GM23248 (cell line): ENCODE results near the gene UBE2D1. TPM values are rescaled to one million over a fixed set of nuclear protein-coding genes. Genes with fewer than 3 reads are reported as not detected.

Source experiments
- DNase-seq: peaks from one replicate; pipeline ENCODE4 v3.0.0-alpha.2; 2015
- H2AFZ ChIP-seq: fragments of 200-600 bp; sonication (generic); 2 replicates; pipeline ENCODE4 v1.6.1; 2016; ENCODE audit warnings: antibody characterized with exemption
- H3F3A ChIP-seq: fragments of 200-600 bp; sonication (generic); 2 replicates; pipeline ENCODE4 v1.6.1; 2016; ENCODE audit warnings: mild to moderate bottlenecking, antibody characterized with exemption, mixed run types; ENCODE audit not compliant: insufficient read depth
- H3K27ac ChIP-seq: fragments of 200-600 bp; sonication (generic); 2 replicates; pipeline ENCODE4 v1.5.1; 2016; ENCODE audit warnings: mild to moderate bottlenecking
- H3K27me3 ChIP-seq: fragments of 200-600 bp; sonication (generic); replicated peaks from 2 replicates; pipeline ENCODE4 v1.6.1; 2016; ENCODE audit warnings: mild to moderate bottlenecking; ENCODE audit not compliant: insufficient read depth
- H3K36me3 ChIP-seq: fragments of 200-600 bp; sonication (generic); 2 replicates; pipeline ENCODE4 v1.6.1; 2016; ENCODE audit warnings: low read depth, mild to moderate bottlenecking
- H3K4me1 ChIP-seq: fragments of 200-600 bp; sonication (generic); 2 replicates; pipeline ENCODE4 v1.6.1; 2016; ENCODE audit warnings: mild to moderate bottlenecking; ENCODE audit not compliant: insufficient read depth
- H3K4me2 ChIP-seq: fragments of 200-600 bp; sonication (generic); one replicate; pipeline ENCODE4 v1.6.1; 2016; ENCODE audit warnings: mild to moderate bottlenecking; ENCODE audit not compliant: unreplicated experiment
- H3K4me3 ChIP-seq: fragments of 200-600 bp; sonication (generic); 2 replicates; pipeline ENCODE4 v1.5.1; 2016; ENCODE audit warnings: mild to moderate bottlenecking
- H3K79me2 ChIP-seq: fragments of 200-600 bp; sonication (generic); 2 replicates; pipeline ENCODE4 v1.6.1; 2016; ENCODE audit warnings: mild to moderate bottlenecking; ENCODE audit not compliant: insufficient read depth
- H3K9ac ChIP-seq: fragments of 200-600 bp; sonication (generic); 2 replicates; pipeline ENCODE4 v1.6.1; 2016; ENCODE audit warnings: mild to moderate bottlenecking
- H3K9me2 ChIP-seq: fragments of 200-600 bp; sonication (generic); 2 replicates; pipeline ENCODE4 v1.6.1; 2016; ENCODE audit warnings: mixed run types, mild to moderate bottlenecking, moderate library complexity; ENCODE audit not compliant: insufficient read depth
- H3K9me3 ChIP-seq: fragments of 200-600 bp; sonication (generic); one replicate; pipeline ENCODE4 v1.6.1; 2017; ENCODE audit warnings: low read depth
- H4K20me1 ChIP-seq: fragments of 200-600 bp; sonication (generic); 2 replicates; pipeline ENCODE4 v1.6.0; 2016; ENCODE audit not compliant: insufficient read depth
- EZH2 ChIP-seq: fragments of 200-600 bp; sonication (generic); IDR thresholded peaks from 2 replicates; pipeline ENCODE4 v1.6.1; 2018; ENCODE audit warnings: antibody characterized with exemption, mild to moderate bottlenecking; ENCODE audit not compliant: insufficient read depth, poor library complexity, severe bottlenecking
- EZH2phosphoT487 ChIP-seq: fragments of 200-600 bp; sonication (generic); IDR thresholded peaks from 2 replicates; pipeline ENCODE4 v1.6.1; 2018; ENCODE audit warnings: antibody characterized with exemption, moderate library complexity, mild to moderate bottlenecking, low read depth; ENCODE audit not compliant: insufficient read depth
- WGBS, 2 experiments: methylation state at CpG; one replicate each; pipeline ENCODE4 v1.1.6; 2015 to 2017; ENCODE audit warnings: low lambda C conversion rate in 2 of 2, low coverage in 1 of 2; ENCODE audit errors: missing lambda C conversion rate in 2 of 2; 5-methylcytosine and 5-hydroxymethylcytosine counted together
- in situ Hi-C: fragments of 300-500 bp; cut with MboI; formaldehyde crosslinking; loops from 2 replicates; pipeline ENCODE4 v1.15.0; 2020
- polyA plus RNA-seq: library from polyadenylated mRNA; unstranded; fragments of >200 nt; fragmentation: Nextera tagmentation; extraction: Ambion mirVana; gene quantifications from 2 replicates; pipeline ENCODE4 v1.2.1, GENCODE V29; 2016
- total RNA-seq: library from RNA; depleted of rRNA; stranded (reverse); fragments of >200 nt; shearing (Covaris generic); gene quantifications from 2 replicates; pipeline ENCODE4 v1.2.3, GENCODE V29; 2014

Gene UBE2D1
- total and polyA plus RNA-seq, 2 experiments from 2014 or later, result 17.7 to 31.9 TPM

DNA sequence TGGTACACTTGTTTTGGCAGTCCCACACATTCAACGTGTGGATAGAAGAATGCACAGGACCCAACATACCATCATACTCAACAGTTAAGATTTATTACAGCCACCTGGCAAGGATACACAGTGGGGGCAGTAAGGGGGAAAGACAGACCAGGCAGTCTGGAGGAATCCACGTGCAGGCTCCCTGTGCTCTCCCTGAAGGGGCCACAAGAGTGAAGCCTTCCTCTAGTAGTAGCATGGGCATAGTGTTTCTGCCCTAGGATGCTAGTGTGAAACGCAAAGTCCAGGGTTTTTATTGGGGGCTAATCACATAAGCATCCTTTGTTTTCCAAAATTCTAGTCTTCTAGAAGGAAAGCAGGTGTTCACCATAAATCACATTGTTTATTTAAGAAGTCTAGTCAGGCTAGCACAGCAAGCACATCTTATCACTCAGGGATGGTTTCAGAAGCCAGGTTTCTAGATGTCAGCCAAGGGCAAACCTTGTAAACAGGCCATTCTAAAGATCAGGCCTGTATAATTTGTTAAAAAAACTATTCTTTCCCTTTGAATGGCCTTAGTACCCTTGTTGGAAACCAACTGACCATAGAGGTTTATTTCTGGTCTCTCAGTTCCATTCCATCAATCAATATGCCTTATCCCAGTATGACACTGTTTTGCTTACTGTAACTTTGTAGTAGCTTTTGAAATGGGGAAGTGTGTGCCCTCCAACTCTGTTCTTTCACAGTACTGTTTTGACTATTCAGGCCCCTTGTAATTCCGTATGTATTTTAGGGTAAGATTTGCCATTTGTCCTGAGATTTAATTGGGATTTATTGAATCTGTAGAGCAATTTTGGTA, 38.0 kb downstream of the UBE2D1 start:
- Histone ChIP-seq H3K9me3 (no peaks in the 10 kb centered on the region), H3K36me3 (no peaks in the 10 kb centered on the region; the same call in 1 of the 2 replicates), H3K9me2 (no peaks in the 10 kb centered on the region), H3K27ac (no peak overlapping the region), H3K4me3 (no peak overlapping the region), H2AFZ (no peak overlapping the region), H3K9ac (no peak overlapping the region), H4K20me1 (no peaks in the 10 kb centered on the region), H3K79me2 (no peaks in the 10 kb centered on the region), H3F3A (no peaks in the 10 kb centered on the region), H3K27me3 (no peaks in the 10 kb centered on the region), H3K4me2 (no peak overlapping the region), H3K4me1 (no peaks in the 10 kb centered on the region)
- in situ Hi-C loops, result no loop called here
- 52 to 55% methylated on average over 4 of the region's 4 CpGs for WGBS, 2 experiments
- TF ChIP-seq EZH2phosphoT487, result no peak
- no peak for DNase-seq

DNA sequence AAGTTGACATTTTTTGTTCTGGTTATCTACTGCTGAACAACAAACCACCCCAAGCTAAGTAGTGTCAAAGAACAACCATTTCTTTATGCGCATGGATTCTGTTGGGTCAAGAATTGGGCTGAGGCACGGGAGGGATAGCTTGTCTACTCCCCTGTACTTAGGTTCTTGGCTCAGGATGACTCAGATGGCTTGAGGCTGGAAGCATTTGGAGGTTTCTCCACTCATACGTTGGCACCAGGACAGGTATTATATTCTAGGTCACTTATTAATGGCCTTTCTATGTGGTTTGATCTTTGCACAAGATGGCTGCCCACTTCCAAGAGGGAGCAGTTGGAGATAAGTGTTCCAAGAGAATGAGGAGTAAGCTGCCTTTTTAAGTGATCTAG, 38.6 kb downstream of the UBE2D1 start:
- Histone ChIP-seq H3K9ac (no peak overlapping the region), H3K27me3 (no peaks in the 10 kb centered on the region), H3K4me3 (no peak overlapping the region), H3K27ac (no peak overlapping the region), H3K9me3 (no peaks in the 10 kb centered on the region), H2AFZ (no peak overlapping the region), H4K20me1 (no peaks in the 10 kb centered on the region), H3K36me3 (no peaks in the 10 kb centered on the region; the same call in 1 of the 2 replicates), H3F3A (no peaks in the 10 kb centered on the region), H3K79me2 (no peaks in the 10 kb centered on the region), H3K4me1 (no peaks in the 10 kb centered on the region), H3K4me2 (no peak overlapping the region), H3K9me2 (no peaks in the 10 kb centered on the region)
- WGBS, 2 experiments, result 95% methylated on average over 3 of the region's 3 CpGs
- DNase-seq, result peak; percentile 17
- TF ChIP-seq EZH2phosphoT487 (no peak), EZH2 (no peak)
- in situ Hi-C loops, result no loop called here

DNA sequence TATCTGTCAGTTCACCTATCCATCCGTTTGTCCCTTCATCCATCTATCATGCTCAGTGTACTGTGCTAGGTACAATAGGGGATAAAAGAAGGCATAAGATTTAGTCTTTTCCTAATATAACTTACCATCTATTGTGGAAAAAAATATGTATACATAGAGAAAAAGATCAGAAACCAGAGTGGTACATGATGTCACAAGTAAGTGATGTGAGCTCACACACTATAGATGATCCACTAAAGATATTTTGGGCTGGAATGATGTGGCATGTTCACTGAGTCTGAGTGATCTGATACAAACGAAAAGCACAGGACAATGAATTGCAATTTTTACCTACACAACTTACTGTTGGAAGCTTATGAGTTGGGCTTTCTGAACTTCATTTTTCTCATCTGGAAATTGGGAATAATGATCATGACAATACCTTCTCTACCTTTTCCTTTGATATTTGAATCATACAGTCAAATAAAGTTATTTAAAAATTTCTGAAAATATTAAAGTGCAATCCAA, 47.7 kb downstream of the UBE2D1 start:
- no peaks in the 10 kb centered on the region for H3K9me3 ChIP-seq
- no peaks in the 10 kb centered on the region for H3K9me2 ChIP-seq
- H3K4me1 ChIP-seq, result peaks cover 9% of the 10 kb centered on the region; the same call in 1 of the 2 replicates
- no peak overlapping the region for H3K4me2 ChIP-seq
- WGBS, 2 experiments, result 94 to 96% methylated on average over 2 of the region's 2 CpGs
- in situ Hi-C loops, result no loop called here
- no peak overlapping the region for H3K4me3 ChIP-seq
- H3F3A ChIP-seq, result peaks cover 8% of the 10 kb centered on the region; the same call in 1 of the 2 replicates
- H3K36me3 ChIP-seq, result no peaks in the 10 kb centered on the region; the same call in 1 of the 2 replicates
- H3K27me3 ChIP-seq, result no peaks in the 10 kb centered on the region
- DNase-seq, result no peak
- no peak overlapping the region for H3K27ac ChIP-seq
- no peak overlapping the region for H3K9ac ChIP-seq
- H4K20me1 ChIP-seq, result no peaks in the 10 kb centered on the region
- peaks cover 22% of the 10 kb centered on the region for H3K79me2 ChIP-seq
- TF ChIP-seq EZH2, result no peak
- TF ChIP-seq EZH2phosphoT487, result no peak
- no peak overlapping the region for H2AFZ ChIP-seq

DNA sequence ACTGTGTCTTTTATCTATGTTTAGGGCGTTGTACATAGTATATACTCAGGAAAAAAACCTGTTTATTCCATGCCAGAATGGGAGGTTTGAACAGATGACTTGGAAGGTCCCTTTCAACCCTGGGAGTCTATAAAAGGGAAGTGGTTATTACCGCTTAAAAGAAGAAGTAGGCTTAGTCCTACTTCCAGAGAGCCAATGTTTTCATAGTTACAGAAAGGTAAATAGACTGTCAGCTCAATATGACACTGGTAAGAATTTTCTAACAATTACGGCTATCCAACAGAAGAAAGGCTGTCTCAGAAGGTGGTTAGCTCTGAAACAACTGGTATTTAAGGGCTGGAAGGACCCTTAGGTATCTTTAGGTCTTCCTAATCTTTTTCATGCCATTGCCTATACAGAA, 49.3 kb downstream of the UBE2D1 start:
- DNase-seq, result peak; percentile 19
- TF ChIP-seq EZH2 (no peak), EZH2phosphoT487 (no peak)
- WGBS, 2 experiments, result 54 to 64% methylated on average over 3 of the region's 3 CpGs
- Histone ChIP-seq H3K27me3 (no peaks in the 10 kb centered on the region), H2AFZ (peak overlapping the region; percentile 91), H3K4me1 (peaks cover 9% of the 10 kb centered on the region; the same call in 1 of the 2 replicates), H3K4me3 (peak overlapping the region; percentile 85), H3K27ac (peak overlapping the region; percentile 76), H3K4me2 (peak overlapping the region; percentile 84), H3K36me3 (peaks cover 10% of the 10 kb centered on the region; the same call in 1 of the 2 replicates), H4K20me1 (no peaks in the 10 kb centered on the region), H3F3A (peaks cover 8% of the 10 kb centered on the region; the same call in 1 of the 2 replicates), H3K9me3 (no peaks in the 10 kb centered on the region), H3K9me2 (no peaks in the 10 kb centered on the region), H3K9ac (peak overlapping the region; percentile 82), H3K79me2 (peaks cover 37% of the 10 kb centered on the region)
- in situ Hi-C loops, result no loop called here
